Lung (tissue), 12 donors: ENCODE data around the gene TUBGCP2. TPM values are rescaled to one million over a fixed set of nuclear protein-coding genes. Genes with fewer than 3 reads are reported as not detected.

Experiments used
- ATAC-seq: fragments of 200-7000 bp; cut with Tn5 transposase; one replicate; pipeline ENCODE4 v1.9.1; 2020; ENCODE audit warnings: moderate number of reproducible peaks; ENCODE audit not compliant: insufficient read depth, low FRiP score
- DNase-seq, 3 donors: peaks; one replicate each; pipeline ENCODE4 v3.0.0-alpha.2; 2013 to 2017
- H3K27ac ChIP-seq, 2 donors: one replicate each; pipeline ENCODE4 v1.5.1; 2013; ENCODE audit warnings: mild to moderate bottlenecking in 2 of 2, moderate library complexity in 2 of 2, control low read depth in 1 of 2, inconsistent platforms in 1 of 2, low read depth in 1 of 2, low read length in 1 of 2
- H3K27me3 ChIP-seq, 3 donors: one replicate each; pipeline ENCODE4 v1.5.1; 2013; ENCODE audit warnings: low read length in 2 of 3; ENCODE audit not compliant: control insufficient read depth in 3 of 3, insufficient read depth in 3 of 3
- H3K36me3 ChIP-seq, 4 donors: one replicate each; pipeline ENCODE4 v1.5.1; 2013; ENCODE audit warnings: low read length in 4 of 4, mild to moderate bottlenecking in 1 of 4, moderate library complexity in 1 of 4; ENCODE audit not compliant: control insufficient read depth in 4 of 4, insufficient read depth in 4 of 4
- H3K4me1 ChIP-seq, 5 donors: one replicate each; pipeline ENCODE4 v1.5.1; 2013; ENCODE audit warnings: low read length in 5 of 5, mild to moderate bottlenecking in 2 of 5, moderate library complexity in 1 of 5; ENCODE audit not compliant: control insufficient read depth in 5 of 5, insufficient read depth in 5 of 5
- H3K4me3 ChIP-seq: one replicate; pipeline ENCODE4 v1.5.1; 2013; ENCODE audit warnings: mild to moderate bottlenecking, control low read depth, moderate library complexity
- H3K9ac ChIP-seq, 2 donors: one replicate each; pipeline ENCODE4 v1.5.1; 2013; ENCODE audit warnings: low read length in 2 of 2, control low read depth in 1 of 2; ENCODE audit not compliant: insufficient read depth in 1 of 2
- H3K9me3 ChIP-seq, 4 donors: one replicate each; pipeline ENCODE4 v1.5.1; 2013; ENCODE audit warnings: low read length in 3 of 4, mild to moderate bottlenecking in 1 of 4, moderate library complexity in 1 of 4; ENCODE audit not compliant: control insufficient read depth in 4 of 4, insufficient read depth in 3 of 4
- WGBS, 2 donors: extraction: QIAGEN DNeasy Blood & Tissue Kit; methylation state at CpG; one replicate each; pipeline ENCODE4 v1.1.7; 2013; 5-methylcytosine and 5-hydroxymethylcytosine counted together
- polyA plus RNA-seq, 2 donors: library from polyadenylated mRNA; stranded (reverse); fragments of 200-250 nt; gene quantifications; one replicate each; pipeline ENCODE4 v1.2.1, GENCODE V29; 2013
- total RNA-seq, 2 donors: library from RNA; depleted of rRNA in 1 of 2; stranded (reverse); fragments of >200 nt in 1 of 2; gene quantifications; one replicate each; pipeline ENCODE4 v1.2.1, GENCODE V29; 2014 to 2021
- TF ChIP-seq, protein P1 (sequence below): IDR thresholded peaks from 2 replicates; pipeline ENCODE4 v1.5.1; 2012; ENCODE audit warnings: mild to moderate bottlenecking; ENCODE audit errors: control extremely low read depth, extremely low read depth
- donor health status: control.
- donor health status: control.
- donor health status: Bipolar disorder and iron deficiency.
- donor health status: healthy.
- donor health status: DM: yes; HTN: yes; CAD: no.

The TUBGCP2 gene
- total and polyA plus RNA-seq, 4 donors = 39.2 to 66.2 (median 53.8) TPM

DNA sequence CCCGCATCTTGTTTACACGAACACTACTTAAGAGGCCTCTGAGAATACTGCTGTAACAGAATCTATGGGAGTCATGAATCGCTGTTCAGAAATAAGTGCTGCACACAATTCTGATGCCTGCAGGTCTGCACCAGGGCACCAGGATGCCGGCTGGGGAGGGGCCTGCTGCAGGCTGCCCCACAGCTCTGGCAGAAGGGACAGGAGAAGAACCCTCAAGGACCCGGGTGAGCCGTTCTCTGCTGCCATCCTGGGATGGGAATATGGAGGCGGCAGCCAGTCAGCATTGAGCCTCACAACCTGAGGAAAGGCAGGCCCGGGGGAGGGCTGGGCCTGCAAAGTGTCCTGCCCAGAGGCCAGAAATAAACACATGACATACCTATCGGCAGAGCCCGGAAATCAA lies 11.2 kb downstream of the TUBGCP2 start:
- no peak for DNase-seq
- H3K36me3 ChIP-seq = peaks cover 22 to 71% (median 47%) of the 10 kb centered on the region in 4 donors

DNA sequence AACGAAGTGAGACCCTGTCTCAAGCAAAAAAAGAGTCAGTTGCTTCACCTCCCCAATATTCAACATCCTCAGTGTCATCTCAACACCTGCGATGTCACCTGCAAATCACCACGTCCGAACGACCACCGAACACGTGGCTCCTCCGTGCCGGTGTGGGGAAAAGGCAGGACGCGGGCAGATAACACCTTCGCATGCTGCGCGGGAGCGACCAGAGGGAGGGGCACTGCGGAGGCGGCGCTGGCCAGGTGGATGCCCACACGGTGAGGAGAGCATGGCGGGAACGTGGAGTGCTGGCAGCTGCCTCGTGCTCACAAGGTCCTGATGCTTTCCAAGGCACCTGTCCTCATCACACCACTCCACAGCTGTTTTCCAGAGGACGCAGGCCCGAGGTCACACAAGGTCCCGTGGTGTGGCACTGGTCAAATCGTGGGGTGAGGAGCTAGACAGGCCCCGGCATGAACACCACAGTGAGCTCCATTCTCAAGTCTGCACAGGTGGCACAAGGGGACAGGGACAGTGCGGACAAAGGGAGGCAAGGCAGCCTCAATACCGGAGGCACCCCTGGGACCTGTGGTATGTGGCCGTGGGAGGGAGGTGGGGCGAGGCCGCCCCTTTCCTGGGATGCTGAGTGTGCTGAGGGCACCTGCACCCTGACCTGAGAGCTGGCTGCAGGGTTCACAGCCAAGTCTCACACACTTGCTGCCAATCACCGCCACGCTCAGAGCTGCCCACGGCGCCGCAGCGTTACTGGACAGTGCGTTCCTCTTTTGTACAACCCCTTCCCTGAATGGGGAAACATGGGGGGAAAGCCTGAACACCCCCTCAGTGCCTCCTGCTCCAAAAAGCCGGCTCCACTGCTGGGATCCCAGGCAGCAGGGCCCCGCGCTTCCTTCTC lies 13.0 kb downstream of the TUBGCP2 start:
- ATAC-seq (no peak), DNase-seq (no peak)
- TF ChIP-seq, protein P1, sequence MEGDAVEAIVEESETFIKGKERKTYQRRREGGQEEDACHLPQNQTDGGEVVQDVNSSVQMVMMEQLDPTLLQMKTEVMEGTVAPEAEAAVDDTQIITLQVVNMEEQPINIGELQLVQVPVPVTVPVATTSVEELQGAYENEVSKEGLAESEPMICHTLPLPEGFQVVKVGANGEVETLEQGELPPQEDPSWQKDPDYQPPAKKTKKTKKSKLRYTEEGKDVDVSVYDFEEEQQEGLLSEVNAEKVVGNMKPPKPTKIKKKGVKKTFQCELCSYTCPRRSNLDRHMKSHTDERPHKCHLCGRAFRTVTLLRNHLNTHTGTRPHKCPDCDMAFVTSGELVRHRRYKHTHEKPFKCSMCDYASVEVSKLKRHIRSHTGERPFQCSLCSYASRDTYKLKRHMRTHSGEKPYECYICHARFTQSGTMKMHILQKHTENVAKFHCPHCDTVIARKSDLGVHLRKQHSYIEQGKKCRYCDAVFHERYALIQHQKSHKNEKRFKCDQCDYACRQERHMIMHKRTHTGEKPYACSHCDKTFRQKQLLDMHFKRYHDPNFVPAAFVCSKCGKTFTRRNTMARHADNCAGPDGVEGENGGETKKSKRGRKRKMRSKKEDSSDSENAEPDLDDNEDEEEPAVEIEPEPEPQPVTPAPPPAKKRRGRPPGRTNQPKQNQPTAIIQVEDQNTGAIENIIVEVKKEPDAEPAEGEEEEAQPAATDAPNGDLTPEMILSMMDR = no peak
- H3K4me1 ChIP-seq = no peaks in the 10 kb centered on the region
- 94 to 96% methylated on average over 42 of the region's 42 CpGs for WGBS, 2 donors
- H3K4me3 ChIP-seq = no peak overlapping the region
- H3K27ac ChIP-seq = no peak overlapping the region
- no peaks in the 10 kb centered on the region for H3K9me3 ChIP-seq
- H3K9ac ChIP-seq = no peak overlapping the region
- H3K36me3 ChIP-seq = peaks cover 22 to 74% (median 46%) of the 10 kb centered on the region in 4 donors
- no peaks in the 10 kb centered on the region for H3K27me3 ChIP-seq

More for the DNA sequence above, 11.2 kb downstream of the TUBGCP2 start:
- 96% methylated on average over 10 of the region's 10 CpGs for WGBS, 2 donors
- Histone ChIP-seq H3K4me1 (no peaks in the 10 kb centered on the region), H3K9me3 (no peaks in the 10 kb centered on the region), H3K4me3 (no peak overlapping the region), H3K27me3 (no peaks in the 10 kb centered on the region), H3K27ac (no peak overlapping the region), H3K9ac (no peak overlapping the region)
- TF ChIP-seq, protein P1 = no peak
- no peak for ATAC-seq

DNA sequence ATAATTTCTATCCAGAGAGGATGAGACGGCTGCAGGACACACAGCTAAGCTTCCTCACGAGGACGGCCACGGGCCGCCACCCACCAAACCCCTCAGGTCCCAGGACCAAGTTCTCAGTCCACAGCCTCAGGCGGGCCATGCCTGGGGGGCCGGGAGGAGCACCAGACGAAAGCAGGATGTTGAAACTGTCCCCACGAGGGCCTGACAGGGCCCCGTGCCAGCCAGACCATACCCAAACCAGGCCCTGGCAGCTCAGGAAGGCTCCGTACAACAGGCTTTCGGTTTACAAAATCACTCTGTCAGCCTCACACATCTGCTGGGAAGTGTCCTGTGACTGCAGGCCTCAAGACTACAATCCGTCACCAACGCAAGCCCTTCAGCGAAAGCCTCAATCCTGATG lies 14.5 kb downstream of the TUBGCP2 start:
- TF ChIP-seq, protein P1 = no peak
- Histone ChIP-seq H3K4me1 (no peaks in the 10 kb centered on the region), H3K27me3 (no peaks in the 10 kb centered on the region), H3K9me3 (no peaks in the 10 kb centered on the region), H3K27ac (no peak overlapping the region), H3K9ac (no peak overlapping the region), H3K4me3 (no peak overlapping the region), H3K36me3 (peaks cover 16 to 77% (median 41%) of the 10 kb centered on the region in 4 donors)
- DNase-seq (no peak), ATAC-seq (peak; percentile 16)
- 79 to 82% methylated on average over 15 of the region's 15 CpGs for WGBS, 2 donors

DNA sequence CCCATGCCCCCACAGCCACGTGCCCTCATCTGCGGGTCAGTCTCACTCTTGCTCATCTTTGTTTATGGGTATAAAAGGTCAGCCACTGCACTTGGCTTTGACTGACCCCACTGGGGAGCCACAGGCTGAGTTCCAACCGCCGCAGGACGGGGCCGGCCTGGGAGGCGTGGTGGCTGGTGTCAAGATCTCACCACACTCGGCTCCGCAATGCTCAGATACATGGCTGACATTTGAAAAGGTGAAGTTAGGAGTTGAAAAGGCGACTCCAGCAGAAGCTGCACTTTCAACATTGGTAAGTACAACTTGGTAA lies 14.9 kb downstream of the TUBGCP2 start:
- H3K27ac ChIP-seq = no peak overlapping the region
- H3K36me3 ChIP-seq = peaks cover 12 to 78% (median 42%) of the 10 kb centered on the region in 4 donors

More for the DNA sequence above, 14.9 kb downstream of the TUBGCP2 start:
- no peaks in the 10 kb centered on the region for H3K4me1 ChIP-seq
- DNase-seq (no peak), ATAC-seq (no peak)
- no peaks in the 10 kb centered on the region for H3K27me3 ChIP-seq
- H3K4me3 ChIP-seq = no peak overlapping the region
- H3K9ac ChIP-seq = no peak overlapping the region
- TF ChIP-seq, protein P1 = no peak
- 89 to 94% methylated on average over 10 of the region's 10 CpGs for WGBS, 2 donors
- no peaks in the 10 kb centered on the region for H3K9me3 ChIP-seq
